Measurements from ENCODE around the gene KLHL33.

DNA sequence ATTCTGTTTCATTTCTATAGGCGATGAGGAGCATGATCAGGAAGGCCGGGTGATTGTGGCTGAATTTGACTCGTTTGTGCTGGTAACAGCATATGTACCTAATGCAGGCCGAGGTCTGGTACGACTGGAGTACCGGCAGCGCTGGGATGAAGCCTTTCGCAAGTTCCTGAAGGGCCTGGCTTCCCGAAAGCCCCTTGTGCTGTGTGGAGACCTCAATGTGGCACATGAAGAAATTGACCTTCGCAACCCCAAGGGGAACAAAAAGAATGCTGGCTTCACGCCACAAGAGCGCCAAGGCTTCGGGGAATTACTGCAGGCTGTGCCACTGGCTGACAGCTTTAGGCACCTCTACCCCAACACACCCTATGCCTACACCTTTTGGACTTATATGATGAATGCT is 21.0 kb upstream of the KLHL33 start:
- TF ChIP-seq POLR2AphosphoS5 (IDR thresholded peaks at IDR 0.05) (no peak), POLR2A (IDR thresholded peaks at IDR 0.05) (no peak), EP300 (IDR thresholded peaks at IDR 0.05) (no peak)
- TF ChIP-seq, protein P1, sequence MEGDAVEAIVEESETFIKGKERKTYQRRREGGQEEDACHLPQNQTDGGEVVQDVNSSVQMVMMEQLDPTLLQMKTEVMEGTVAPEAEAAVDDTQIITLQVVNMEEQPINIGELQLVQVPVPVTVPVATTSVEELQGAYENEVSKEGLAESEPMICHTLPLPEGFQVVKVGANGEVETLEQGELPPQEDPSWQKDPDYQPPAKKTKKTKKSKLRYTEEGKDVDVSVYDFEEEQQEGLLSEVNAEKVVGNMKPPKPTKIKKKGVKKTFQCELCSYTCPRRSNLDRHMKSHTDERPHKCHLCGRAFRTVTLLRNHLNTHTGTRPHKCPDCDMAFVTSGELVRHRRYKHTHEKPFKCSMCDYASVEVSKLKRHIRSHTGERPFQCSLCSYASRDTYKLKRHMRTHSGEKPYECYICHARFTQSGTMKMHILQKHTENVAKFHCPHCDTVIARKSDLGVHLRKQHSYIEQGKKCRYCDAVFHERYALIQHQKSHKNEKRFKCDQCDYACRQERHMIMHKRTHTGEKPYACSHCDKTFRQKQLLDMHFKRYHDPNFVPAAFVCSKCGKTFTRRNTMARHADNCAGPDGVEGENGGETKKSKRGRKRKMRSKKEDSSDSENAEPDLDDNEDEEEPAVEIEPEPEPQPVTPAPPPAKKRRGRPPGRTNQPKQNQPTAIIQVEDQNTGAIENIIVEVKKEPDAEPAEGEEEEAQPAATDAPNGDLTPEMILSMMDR (IDR thresholded peaks at IDR 0.05) = no peak

Measured in sigmoid colon (tissue), 4 donors.